Measurements from ENCODE around the gene VPS72.

- TF ChIP-seq, protein P1, sequence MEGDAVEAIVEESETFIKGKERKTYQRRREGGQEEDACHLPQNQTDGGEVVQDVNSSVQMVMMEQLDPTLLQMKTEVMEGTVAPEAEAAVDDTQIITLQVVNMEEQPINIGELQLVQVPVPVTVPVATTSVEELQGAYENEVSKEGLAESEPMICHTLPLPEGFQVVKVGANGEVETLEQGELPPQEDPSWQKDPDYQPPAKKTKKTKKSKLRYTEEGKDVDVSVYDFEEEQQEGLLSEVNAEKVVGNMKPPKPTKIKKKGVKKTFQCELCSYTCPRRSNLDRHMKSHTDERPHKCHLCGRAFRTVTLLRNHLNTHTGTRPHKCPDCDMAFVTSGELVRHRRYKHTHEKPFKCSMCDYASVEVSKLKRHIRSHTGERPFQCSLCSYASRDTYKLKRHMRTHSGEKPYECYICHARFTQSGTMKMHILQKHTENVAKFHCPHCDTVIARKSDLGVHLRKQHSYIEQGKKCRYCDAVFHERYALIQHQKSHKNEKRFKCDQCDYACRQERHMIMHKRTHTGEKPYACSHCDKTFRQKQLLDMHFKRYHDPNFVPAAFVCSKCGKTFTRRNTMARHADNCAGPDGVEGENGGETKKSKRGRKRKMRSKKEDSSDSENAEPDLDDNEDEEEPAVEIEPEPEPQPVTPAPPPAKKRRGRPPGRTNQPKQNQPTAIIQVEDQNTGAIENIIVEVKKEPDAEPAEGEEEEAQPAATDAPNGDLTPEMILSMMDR (IDR thresholded peaks at IDR 0.05), result no peak
- no peak for TF ChIP-seq POLR2A (IDR thresholded peaks at IDR 0.05)
Measured at GRCh38 chr1:151193304-151193703, 3.3 kb upstream of the VPS72 start.

Measured in ovary (tissue), 3 donors.